ENCODE data around the gene GRK5.

The GRK5 gene

DNA sequence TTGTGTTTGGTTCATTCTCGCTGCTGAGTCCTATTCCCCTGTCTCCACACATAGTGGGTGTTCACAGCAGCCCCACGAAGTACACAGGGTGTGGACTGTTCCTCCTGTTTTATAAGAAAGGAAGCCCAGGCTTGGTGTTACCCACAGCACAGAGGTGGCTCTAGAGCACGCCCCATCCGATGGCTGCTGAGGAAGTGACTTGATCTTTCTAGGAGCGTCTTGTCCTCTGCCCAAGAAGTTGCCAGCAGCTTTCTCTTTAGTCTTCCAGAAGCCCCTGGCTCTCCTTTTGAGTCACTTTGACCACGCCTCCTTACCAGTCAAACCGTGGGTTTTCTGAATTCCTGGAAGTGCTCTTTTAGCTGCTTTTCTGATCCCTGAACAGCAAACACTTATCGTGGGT lies 94.0 kb downstream of the GRK5 start:
- Histone ChIP-seq H3K9ac (ENCODE audit: low read depth, low read length) (no peak overlapping the region), H3K36me3 (ENCODE audit: control insufficient read depth, insufficient read depth, low read length) (no peaks in the 10 kb centered on the region), H3K27me3 (ENCODE audit: control insufficient read depth, insufficient read depth, low read length) (no peaks in the 10 kb centered on the region), H3K4me1 (ENCODE audit: control insufficient read depth, insufficient read depth, low read length) (no peaks in the 10 kb centered on the region), H3K4me3 (ENCODE audit: low read depth, low read length) (no peak overlapping the region), H3K27ac (ENCODE audit: low read depth, low read length) (no peak overlapping the region), H3K9me3 (ENCODE audit: control insufficient read depth, insufficient read depth, low read length) (no peaks in the 10 kb centered on the region)

DNA sequence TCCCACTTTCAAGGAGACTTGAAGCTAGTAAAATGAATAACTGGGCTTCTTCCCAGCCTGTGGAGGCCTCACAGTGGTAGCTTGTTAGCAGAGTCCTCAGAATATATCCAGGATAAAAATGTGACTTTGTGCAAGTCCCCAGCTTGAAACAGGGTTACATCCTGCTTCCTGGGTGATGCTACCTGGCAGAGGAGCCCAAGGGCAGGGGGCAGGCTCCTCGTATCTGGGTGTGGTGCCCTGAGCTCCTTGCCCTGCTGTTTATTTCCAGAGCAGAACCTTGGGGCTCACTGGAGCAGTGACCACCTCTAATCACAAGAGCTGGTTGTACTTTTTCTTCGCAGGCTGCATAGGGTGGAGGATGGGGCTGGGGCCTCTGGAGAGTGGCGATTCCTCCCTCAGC lies 94.8 kb downstream of the GRK5 start:
- Histone ChIP-seq H3K4me3 (ENCODE audit: low read depth, low read length) (no peak overlapping the region), H3K27me3 (ENCODE audit: control insufficient read depth, insufficient read depth, low read length) (no peaks in the 10 kb centered on the region), H3K27ac (ENCODE audit: low read depth, low read length) (peak overlapping the region; percentile 14), H3K9me3 (ENCODE audit: control insufficient read depth, insufficient read depth, low read length) (no peaks in the 10 kb centered on the region), H3K9ac (ENCODE audit: low read depth, low read length) (no peak overlapping the region), H3K36me3 (ENCODE audit: control insufficient read depth, insufficient read depth, low read length) (no peaks in the 10 kb centered on the region), H3K4me1 (ENCODE audit: control insufficient read depth, insufficient read depth, low read length) (no peaks in the 10 kb centered on the region)

DNA sequence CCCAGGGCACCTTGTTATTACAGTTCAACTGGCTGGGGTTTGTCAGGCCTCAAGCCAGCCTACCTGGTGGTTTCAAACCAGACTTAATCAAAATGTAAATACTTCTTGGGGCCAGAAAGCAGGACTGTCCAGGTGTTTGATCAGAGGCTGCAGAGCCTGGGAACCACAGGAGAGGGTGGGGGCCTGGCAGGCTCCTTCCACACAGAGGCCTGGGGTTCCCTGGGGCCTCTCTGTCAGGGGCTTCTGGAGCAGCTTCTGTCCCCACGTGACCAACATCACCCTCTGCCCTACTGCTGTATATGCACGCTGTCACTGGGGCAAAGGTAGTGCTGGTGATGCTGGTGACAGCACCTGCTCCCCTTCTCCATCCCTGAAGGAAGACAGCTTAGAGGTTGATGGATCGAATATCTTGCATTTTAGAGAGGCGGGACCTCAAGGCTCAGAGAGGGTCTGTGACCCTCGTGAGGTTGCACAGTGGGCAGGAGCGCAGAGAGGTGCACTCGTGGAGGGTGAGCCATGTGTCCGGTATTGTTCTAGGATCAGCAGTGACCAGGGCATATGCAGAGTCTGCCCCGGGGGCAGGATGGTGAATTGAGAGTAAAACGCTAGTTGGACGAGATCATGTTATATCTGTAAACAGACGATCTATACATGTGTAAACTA lies 95.4 kb downstream of the GRK5 start:
- H3K4me1 ChIP-seq (ENCODE audit: control insufficient read depth, insufficient read depth, low read length), result no peaks in the 10 kb centered on the region
- H3K9ac ChIP-seq (ENCODE audit: low read depth, low read length), result no peak overlapping the region
- H3K27ac ChIP-seq (ENCODE audit: low read depth, low read length), result peak overlapping the region; percentile 14
- no peak overlapping the region for H3K4me3 ChIP-seq (ENCODE audit: low read depth, low read length)
- no peaks in the 10 kb centered on the region for H3K9me3 ChIP-seq (ENCODE audit: control insufficient read depth, insufficient read depth, low read length)
- no peaks in the 10 kb centered on the region for H3K27me3 ChIP-seq (ENCODE audit: control insufficient read depth, insufficient read depth, low read length)
- no peaks in the 10 kb centered on the region for H3K36me3 ChIP-seq (ENCODE audit: control insufficient read depth, insufficient read depth, low read length)

DNA sequence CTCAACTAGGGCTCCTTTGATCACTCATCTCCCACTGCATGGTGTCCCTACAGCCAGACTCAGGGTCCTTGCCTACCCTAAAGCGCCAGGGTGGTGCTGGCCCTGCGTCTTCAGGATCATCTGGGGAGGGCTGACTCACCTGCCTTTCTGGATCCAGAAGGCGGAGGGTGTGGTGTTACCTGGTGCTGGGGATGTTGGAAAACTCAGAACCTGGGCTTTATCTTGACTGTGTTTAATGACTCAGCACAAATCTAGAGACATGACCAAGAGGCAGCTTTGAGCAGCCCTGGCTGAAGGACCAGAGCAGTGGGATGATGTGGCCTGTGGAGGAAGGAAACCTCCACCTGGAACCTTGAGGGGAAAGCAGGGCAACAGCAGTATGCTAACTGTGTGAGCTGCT lies 96.5 kb downstream of the GRK5 start:
- no peaks in the 10 kb centered on the region for H3K4me1 ChIP-seq (ENCODE audit: control insufficient read depth, insufficient read depth, low read length)
- no peak overlapping the region for H3K27ac ChIP-seq (ENCODE audit: low read depth, low read length)

DNA sequence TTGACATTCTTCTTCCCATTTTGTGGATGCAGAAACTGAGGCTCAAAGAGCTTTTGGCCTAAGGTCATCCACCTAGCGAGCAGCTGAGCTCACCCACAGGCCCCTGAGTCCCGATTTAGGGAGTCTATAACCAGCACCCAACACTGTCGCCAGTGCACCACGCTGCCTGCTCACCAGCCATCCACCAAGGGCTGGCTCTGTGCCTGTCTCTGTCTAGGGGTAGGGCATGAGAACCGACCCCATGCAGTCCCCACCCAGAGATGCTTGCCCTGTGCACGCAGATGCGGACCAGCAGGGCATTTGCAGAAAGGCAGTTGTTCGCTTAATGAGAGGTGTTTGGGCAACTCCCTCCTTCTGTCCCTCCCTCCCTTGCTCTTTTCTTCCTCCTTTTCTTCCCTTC lies 97.2 kb downstream of the GRK5 start:
- no peaks in the 10 kb centered on the region for H3K27me3 ChIP-seq (ENCODE audit: control insufficient read depth, insufficient read depth, low read length)
- no peaks in the 10 kb centered on the region for H3K4me1 ChIP-seq (ENCODE audit: control insufficient read depth, insufficient read depth, low read length)
- H3K36me3 ChIP-seq (ENCODE audit: control insufficient read depth, insufficient read depth, low read length), result no peaks in the 10 kb centered on the region
- H3K27ac ChIP-seq (ENCODE audit: low read depth, low read length), result no peak overlapping the region
- no peak overlapping the region for H3K9ac ChIP-seq (ENCODE audit: low read depth, low read length)
- H3K4me3 ChIP-seq (ENCODE audit: low read depth, low read length), result no peak overlapping the region
- no peaks in the 10 kb centered on the region for H3K9me3 ChIP-seq (ENCODE audit: control insufficient read depth, insufficient read depth, low read length)

More for the DNA sequence above, 96.5 kb downstream of the GRK5 start:
- H3K36me3 ChIP-seq (ENCODE audit: control insufficient read depth, insufficient read depth, low read length), result no peaks in the 10 kb centered on the region
- no peak overlapping the region for H3K4me3 ChIP-seq (ENCODE audit: low read depth, low read length)
- H3K9me3 ChIP-seq (ENCODE audit: control insufficient read depth, insufficient read depth, low read length), result no peaks in the 10 kb centered on the region
- no peak overlapping the region for H3K9ac ChIP-seq (ENCODE audit: low read depth, low read length)
- no peaks in the 10 kb centered on the region for H3K27me3 ChIP-seq (ENCODE audit: control insufficient read depth, insufficient read depth, low read length)

DNA sequence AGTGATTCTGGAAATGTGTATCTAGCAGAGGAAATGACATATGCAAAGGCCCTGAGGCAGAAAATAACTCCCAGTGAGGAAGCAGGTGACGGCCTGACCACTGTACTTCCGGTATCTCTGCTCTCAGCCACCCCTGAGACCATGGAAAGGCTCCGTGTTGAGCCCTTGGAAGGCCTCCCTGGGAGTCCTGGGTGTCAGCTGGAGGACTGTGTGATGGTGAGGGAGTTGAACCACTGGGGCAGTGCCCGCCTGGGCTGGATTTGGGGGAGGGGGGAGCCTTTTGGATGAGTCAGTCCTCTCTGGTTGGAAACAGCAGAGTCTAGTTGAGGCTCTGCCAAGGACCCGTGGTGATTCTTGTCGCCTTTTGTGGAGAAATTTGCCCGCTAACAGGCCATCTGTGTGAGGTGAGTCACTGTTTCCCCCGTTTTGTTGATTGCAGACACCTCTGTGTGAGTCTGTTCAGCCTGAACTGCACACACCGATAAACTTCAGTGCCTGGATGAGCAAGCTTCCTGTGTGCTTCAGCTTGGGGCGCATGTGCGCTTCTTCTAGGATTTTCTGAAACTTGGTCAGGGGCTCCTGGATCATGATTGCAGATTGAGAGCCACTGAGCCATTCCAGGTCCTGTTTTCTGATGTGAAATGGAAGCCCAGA lies 98.6 kb downstream of the GRK5 start:
- H3K36me3 ChIP-seq (ENCODE audit: control insufficient read depth, insufficient read depth, low read length), result no peaks in the 10 kb centered on the region
- no peak overlapping the region for H3K4me3 ChIP-seq (ENCODE audit: low read depth, low read length)
- H3K27me3 ChIP-seq (ENCODE audit: control insufficient read depth, insufficient read depth, low read length), result no peaks in the 10 kb centered on the region
- no peaks in the 10 kb centered on the region for H3K4me1 ChIP-seq (ENCODE audit: control insufficient read depth, insufficient read depth, low read length)
- H3K9ac ChIP-seq (ENCODE audit: low read depth, low read length), result no peak overlapping the region
- H3K27ac ChIP-seq (ENCODE audit: low read depth, low read length), result peak overlapping the region; percentile 7
- no peaks in the 10 kb centered on the region for H3K9me3 ChIP-seq (ENCODE audit: control insufficient read depth, insufficient read depth, low read length)

DNA sequence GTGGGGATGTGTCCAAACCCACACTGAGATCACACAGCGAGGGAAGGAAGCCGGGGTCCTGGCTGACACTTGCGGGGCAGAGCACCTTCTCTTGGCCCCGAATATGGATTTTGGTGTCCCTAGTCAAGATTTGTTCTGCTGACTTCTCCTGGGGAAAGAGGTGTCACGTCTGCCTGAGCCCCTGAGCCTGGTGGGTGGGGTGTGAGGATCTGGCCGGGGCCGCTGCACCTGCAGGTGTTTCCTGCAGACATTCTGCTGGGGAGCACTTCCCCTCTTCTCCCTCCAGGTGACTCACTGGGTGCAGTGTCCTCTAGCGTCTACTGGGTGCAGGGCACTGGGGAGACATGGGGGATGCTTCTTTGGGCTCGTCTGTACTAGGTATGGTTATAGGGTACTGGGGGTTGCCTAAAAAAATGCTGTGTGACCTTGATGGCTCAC lies 99.2 kb downstream of the GRK5 start:
- H3K4me1 ChIP-seq (ENCODE audit: control insufficient read depth, insufficient read depth, low read length), result no peaks in the 10 kb centered on the region
- H3K27me3 ChIP-seq (ENCODE audit: control insufficient read depth, insufficient read depth, low read length), result no peaks in the 10 kb centered on the region
- H3K9ac ChIP-seq (ENCODE audit: low read depth, low read length), result no peak overlapping the region
- peak overlapping the region; percentile 7 for H3K27ac ChIP-seq (ENCODE audit: low read depth, low read length)
- H3K36me3 ChIP-seq (ENCODE audit: control insufficient read depth, insufficient read depth, low read length), result no peaks in the 10 kb centered on the region
- H3K9me3 ChIP-seq (ENCODE audit: control insufficient read depth, insufficient read depth, low read length), result no peaks in the 10 kb centered on the region
- H3K4me3 ChIP-seq (ENCODE audit: low read depth, low read length), result no peak overlapping the region

DNA sequence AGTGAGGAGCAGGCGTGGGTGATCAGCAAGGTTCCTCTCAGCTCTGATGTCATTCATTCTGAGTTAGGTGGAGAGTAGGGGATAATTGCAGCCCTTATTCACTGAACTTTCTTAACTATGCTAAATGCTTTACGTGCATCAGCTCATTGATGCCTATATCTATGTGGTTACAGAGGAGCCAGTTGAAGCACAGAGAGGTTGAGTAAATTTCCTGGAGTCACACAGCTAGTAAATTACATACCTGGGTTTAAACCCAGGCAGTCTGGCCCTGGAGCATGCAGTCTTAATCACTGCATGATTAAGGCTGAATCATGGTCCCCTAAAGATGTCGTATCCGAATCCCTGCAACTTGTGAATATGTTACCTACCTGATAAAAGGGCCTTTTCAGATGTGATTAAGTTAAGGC lies 99.6 kb downstream of the GRK5 start:
- no peaks in the 10 kb centered on the region for H3K9me3 ChIP-seq (ENCODE audit: control insufficient read depth, insufficient read depth, low read length)
- H3K4me3 ChIP-seq (ENCODE audit: low read depth, low read length), result no peak overlapping the region
- H3K27me3 ChIP-seq (ENCODE audit: control insufficient read depth, insufficient read depth, low read length), result no peaks in the 10 kb centered on the region
- no peaks in the 10 kb centered on the region for H3K36me3 ChIP-seq (ENCODE audit: control insufficient read depth, insufficient read depth, low read length)
- H3K27ac ChIP-seq (ENCODE audit: low read depth, low read length), result no peak overlapping the region
- no peaks in the 10 kb centered on the region for H3K4me1 ChIP-seq (ENCODE audit: control insufficient read depth, insufficient read depth, low read length)
- no peak overlapping the region for H3K9ac ChIP-seq (ENCODE audit: low read depth, low read length)

DNA sequence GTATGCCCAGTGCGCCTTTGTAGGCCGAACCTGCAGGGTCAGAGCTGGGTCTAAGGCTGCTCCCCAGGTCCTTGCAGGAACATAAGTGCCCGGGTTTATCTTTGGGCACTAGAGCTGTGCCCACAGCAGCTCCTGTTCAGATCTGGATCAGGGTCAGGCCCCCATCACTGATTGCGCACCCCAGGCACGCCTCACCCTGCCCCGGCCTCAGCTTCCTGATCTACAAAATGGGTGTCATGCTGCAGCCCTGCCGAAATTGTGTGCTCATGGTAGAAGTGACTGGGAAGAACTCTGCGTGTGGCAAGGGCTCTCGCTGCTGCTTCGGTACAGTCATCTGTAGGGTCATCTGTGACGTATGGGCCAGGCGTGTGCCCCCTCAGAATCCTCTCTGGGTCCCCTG lies 100.7 kb downstream of the GRK5 start:
- Histone ChIP-seq H3K36me3 (ENCODE audit: control insufficient read depth, insufficient read depth, low read length) (no peaks in the 10 kb centered on the region), H3K4me3 (ENCODE audit: low read depth, low read length) (no peak overlapping the region), H3K4me1 (ENCODE audit: control insufficient read depth, insufficient read depth, low read length) (no peaks in the 10 kb centered on the region), H3K27ac (ENCODE audit: low read depth, low read length) (no peak overlapping the region), H3K9me3 (ENCODE audit: control insufficient read depth, insufficient read depth, low read length) (no peaks in the 10 kb centered on the region), H3K27me3 (ENCODE audit: control insufficient read depth, insufficient read depth, low read length) (no peaks in the 10 kb centered on the region), H3K9ac (ENCODE audit: low read depth, low read length) (no peak overlapping the region)

DNA sequence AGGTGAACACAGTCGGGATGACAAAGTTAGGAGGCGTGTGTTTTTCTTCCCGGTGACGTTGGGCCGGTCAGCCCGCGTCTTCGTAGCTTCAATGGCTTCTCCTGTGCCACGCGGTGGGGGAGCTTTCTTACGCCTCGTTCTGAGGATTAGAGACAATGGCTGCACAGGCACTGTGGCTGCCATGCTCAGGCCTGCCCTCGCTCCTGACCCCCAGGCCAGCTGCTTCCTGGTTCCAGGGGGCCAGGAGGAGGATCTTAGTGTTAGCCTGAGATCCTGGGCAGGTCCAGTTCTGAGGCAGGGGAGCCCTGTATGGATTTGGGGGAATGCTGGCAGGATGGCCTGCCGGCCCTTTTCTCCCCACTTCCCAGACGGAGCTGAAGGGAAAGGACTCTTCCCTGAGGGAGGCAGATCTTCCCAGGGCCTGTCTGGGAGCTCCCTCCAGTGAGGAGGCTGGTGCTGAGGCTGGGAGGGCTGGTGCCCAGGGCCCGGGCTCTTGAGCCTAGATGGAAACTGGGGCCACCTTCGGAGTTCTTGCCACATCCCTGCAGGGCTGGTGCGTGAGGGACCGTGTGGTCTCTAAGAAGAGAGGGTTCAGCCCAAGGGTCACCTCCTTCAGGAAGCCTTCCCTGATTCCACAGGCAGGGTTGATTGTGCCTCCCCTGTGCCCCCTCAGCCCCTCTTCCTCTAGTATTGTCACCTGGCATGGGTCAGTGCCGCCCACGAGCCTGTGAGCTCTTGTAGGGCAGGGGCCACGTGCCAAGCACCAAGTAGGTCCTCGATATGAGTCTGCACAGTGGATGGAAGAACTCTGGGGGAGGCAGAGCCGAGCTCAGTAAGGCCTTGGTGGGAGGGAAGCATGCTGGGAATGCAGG lies 101.4 kb downstream of the GRK5 start:
- no peak overlapping the region for H3K4me3 ChIP-seq (ENCODE audit: low read depth, low read length)

DNA sequence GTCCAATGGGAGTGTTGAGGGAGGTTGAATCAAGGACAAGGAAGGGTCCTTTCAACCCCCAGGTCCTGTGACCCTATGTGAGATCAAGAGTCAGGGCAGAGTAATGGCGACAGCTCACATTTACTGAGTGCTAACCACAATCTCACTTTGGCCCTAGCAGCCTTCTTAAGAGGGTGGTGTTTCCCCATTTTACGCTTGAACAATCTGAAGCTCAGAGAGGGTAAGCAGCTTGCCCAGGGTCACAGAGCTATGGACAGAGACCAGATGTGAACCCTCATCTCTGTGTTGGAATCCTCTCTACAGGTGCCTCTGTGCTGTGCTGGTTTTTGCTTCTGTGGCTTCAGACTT lies 102.0 kb downstream of the GRK5 start:
- no peak overlapping the region for H3K9ac ChIP-seq (ENCODE audit: low read depth, low read length)
- no peaks in the 10 kb centered on the region for H3K9me3 ChIP-seq (ENCODE audit: control insufficient read depth, insufficient read depth, low read length)
- no peak overlapping the region for H3K27ac ChIP-seq (ENCODE audit: low read depth, low read length)
- H3K4me3 ChIP-seq (ENCODE audit: low read depth, low read length), result no peak overlapping the region
- no peaks in the 10 kb centered on the region for H3K36me3 ChIP-seq (ENCODE audit: control insufficient read depth, insufficient read depth, low read length)
- H3K27me3 ChIP-seq (ENCODE audit: control insufficient read depth, insufficient read depth, low read length), result no peaks in the 10 kb centered on the region
- H3K4me1 ChIP-seq (ENCODE audit: control insufficient read depth, insufficient read depth, low read length), result no peaks in the 10 kb centered on the region

More for the DNA sequence above, 101.4 kb downstream of the GRK5 start:
- H3K36me3 ChIP-seq (ENCODE audit: control insufficient read depth, insufficient read depth, low read length), result no peaks in the 10 kb centered on the region
- H3K27me3 ChIP-seq (ENCODE audit: control insufficient read depth, insufficient read depth, low read length), result no peaks in the 10 kb centered on the region
- H3K9me3 ChIP-seq (ENCODE audit: control insufficient read depth, insufficient read depth, low read length), result no peaks in the 10 kb centered on the region
- no peak overlapping the region for H3K27ac ChIP-seq (ENCODE audit: low read depth, low read length)
- no peaks in the 10 kb centered on the region for H3K4me1 ChIP-seq (ENCODE audit: control insufficient read depth, insufficient read depth, low read length)
- no peak overlapping the region for H3K9ac ChIP-seq (ENCODE audit: low read depth, low read length)
